ENCODE results near the gene TCEAL9.
"Not testable (repeated sequence)": the region's sequence is repeated elsewhere in the genome, so short reads cannot be mapped to it uniquely, and the experiment has no call there.

Gene TCEAL9

DNA sequence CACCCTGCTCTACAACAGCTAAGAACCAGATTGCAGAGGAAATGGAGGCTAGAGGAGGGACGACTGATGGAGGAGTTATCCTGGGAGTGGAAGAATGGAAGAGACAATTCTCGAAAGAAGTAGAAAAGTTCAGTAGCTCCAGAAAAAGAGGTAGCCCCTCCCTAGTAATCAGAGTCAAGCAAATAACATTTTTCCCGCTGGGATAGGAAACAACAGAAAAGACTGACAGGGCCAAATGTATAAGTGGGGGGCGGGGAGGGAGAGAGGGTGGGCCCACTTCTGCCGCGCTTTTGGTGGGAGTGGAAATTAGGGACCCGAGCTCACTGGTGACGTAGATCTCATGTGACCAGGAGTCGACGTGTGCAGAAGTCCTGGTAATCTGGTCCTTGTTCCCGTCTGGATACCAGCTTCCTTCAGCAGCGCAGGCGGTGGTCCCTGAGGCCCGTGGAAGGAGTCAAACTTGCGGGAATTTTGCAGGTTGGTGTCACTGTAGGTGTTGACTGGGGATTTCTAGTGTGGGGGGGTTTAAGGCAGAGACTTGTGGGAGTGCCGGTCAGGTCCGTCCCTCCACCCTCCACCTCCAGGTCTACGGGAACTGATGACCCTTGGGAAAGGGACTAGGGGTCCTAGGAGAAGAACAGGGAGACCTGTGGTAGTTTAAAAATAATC lies at the start of gene TCEAL9:
TCEAL9 (plus strand) TSS at position 377 of the 669 bp plus-strand sequence. CDS start 1,179 bp downstream, outside the sequence.
- no peak for DNase-seq

DNA sequence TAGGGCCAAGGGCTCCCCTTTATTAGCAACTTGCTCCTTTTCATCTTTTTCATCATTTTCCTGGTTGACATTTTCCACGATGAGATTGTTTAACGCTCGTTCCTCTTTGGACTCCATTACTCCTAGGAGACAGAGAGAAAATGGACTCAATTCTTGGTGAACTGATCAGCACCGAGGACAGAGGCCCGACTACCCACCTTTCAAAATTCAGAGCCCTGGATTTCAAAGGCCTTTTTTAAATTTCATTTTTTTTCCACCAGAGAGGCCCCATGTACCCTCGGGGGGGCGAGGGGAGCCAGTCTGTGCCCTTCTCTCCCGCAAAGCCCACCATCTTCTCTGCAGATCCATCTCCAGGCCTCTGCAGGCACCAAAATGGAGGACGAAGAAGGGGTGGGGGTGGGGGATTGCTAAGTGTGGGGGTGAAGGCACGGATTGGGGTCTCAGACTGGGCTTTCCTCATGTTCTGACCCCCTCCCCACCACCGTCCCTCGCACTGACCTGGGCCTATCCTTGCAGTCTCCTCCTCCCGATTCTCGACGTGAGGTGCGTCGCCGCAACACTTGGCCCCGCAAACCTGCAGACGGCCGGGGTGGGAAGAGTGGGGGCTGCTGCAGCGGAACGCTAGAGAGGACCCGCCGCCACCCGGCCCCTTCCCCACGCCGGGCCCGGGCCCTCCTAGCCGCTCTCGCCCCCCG lies 46.3 kb upstream of the TCEAL9 start:
- DNase-seq = peak; percentile 2

- peak; percentile 86 for DNase-seq
Measured at GRCh38 chrX:103310555-103311398, 45.5 kb upstream of the TCEAL9 start, which contains the start of gene BEX2. Gene BEX2, minus strand, starts transcription at chrX:103310990. Its CDS starts 1,014 bp downstream, at chrX:103309976.

- no peak for DNase-seq
Measured at GRCh38 chrX:103311399-103311780, 44.9 kb upstream of the TCEAL9 start.

DNA sequence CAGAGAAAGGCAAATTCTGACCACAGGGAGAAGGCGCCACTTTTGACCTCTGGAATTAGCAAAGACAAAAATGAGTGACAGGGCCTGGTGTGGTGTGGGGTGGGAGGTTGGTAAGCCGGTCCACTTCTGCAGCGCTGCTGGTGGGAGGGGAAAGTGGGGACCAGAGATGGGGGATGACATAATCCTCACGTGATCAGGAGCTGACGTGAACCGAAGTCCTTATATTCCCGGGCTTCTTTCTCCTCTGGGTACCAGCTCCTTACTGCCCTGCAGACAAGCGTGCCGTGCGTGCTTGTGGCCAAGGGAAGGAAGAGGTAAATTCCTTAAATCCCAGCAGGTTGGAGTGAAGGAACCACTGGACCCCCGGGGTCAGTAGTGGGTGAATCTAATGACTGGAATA lies 26.3 kb upstream of the TCEAL9 start, which contains the start of gene TCEAL7:
TCEAL7 (plus strand) TSS at position 249 of the 400 bp plus-strand sequence. CDS start 1,165 bp downstream, outside the sequence.
- no peak for DNase-seq

GRCh38 chrX:103330681-103331288 lies 25.5 kb upstream of the TCEAL9 start:
- no peak for DNase-seq

DNA sequence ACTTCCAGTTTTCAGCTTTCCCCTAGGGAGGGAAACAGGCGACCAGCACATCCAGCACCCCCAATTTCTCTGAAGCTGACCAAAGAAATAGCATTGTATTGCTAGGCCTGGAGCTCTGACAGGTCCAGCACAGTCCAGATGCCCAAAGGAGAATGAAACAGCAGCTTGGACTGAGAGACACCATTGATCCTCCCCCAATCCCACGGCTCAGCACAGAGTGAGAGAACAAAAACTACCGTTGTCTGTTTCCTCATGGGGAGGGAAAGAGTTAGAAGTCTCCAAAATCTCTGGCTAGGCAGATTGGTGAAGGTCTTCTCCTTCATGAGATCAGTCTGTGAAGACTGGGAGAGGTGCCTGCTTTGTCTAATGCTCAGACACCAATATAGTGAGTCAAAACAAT lies 17.6 kb upstream of the TCEAL9 start:
- no peak for DNase-seq

GRCh38 chrX:103343105-103343504 lies 13.2 kb upstream of the TCEAL9 start:
- peak; percentile 29 for DNase-seq

DNA sequence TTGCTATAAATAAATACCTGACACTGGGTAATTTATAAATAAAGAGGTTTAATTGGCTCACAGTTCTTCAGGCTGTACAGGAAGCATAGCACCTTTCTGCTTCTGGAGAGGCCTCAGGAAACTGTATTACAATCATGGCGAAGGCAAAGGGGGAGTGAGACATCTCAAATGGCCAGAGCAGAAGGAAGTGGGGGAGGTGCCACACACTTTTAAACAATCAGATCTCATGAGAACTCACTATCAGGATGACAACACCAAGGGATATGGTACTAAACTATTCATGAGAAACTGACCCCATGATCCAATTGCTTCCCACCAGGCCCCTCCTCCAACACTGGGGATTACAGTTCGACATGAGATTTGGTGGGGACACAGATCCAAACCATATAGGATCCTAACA lies 11.7 kb upstream of the TCEAL9 start:
- no peak for DNase-seq

DNA sequence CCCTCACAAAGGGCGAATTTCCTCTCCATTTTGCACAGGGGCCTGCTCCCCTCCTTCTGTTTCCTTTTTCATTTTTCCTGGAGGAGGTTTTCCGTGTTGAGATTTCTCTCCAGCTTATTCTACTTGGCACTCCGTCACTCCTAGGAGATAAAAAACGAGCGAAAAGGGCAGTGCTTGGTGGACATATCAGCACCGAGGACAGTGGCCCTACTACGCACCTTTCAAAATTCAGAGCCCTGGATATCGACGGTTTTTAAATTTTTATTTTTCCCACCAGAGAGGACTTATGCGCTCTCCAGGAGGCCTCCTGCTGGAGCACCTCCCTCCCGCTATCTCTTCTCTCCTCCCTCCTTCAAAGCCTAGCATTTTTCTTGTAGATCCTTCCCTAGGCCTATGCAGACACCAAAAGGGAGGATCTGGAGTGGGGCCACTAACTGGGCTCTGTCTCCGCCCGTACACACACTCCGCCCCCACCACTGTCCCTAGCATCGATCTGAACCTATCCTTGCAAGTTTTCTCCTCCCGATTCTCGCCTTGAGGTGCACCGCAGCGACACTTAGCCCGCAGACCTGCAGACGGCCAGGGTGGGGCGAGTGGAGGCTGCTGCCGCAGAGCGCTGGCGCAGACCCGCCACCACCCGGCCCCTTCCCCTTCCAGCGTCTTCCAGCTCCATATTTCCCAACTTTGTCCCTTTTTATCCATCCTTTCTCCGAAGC lies 8.5 kb upstream of the TCEAL9 start:
- no peak for DNase-seq

- no peak for DNase-seq
Measured at GRCh38 chrX:103356858-103357257, 552 bp downstream of the TCEAL9 start.

DNA sequence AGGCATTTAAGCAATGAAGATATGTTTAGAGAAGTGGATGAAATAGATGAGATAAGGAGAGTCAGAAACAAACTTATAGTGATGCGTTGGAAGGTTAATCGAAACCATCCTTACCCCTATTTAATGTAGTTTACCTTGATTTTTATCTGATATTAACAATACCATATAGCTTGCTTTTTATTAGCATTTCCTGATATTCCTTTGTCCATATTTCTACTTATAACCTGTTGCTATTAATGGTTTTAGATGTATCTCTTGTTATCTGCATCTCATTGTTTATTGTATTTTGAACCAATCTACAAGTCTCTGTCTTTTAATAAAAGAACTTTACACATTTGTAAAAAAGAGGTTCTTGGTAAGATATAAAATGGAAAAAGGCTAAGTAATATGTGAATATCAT lies 1.6 kb downstream of the TCEAL9 start:
- no peak for DNase-seq

- not testable (repeated sequence) for DNase-seq
Measured at GRCh38 chrX:103359605-103360004, 3.3 kb downstream of the TCEAL9 start.

- DNase-seq = no peak
Measured at GRCh38 chrX:103360092-103360491, 3.8 kb downstream of the TCEAL9 start.

- no peak for DNase-seq
Measured at GRCh38 chrX:103360916-103361315, 4.6 kb downstream of the TCEAL9 start.

DNA sequence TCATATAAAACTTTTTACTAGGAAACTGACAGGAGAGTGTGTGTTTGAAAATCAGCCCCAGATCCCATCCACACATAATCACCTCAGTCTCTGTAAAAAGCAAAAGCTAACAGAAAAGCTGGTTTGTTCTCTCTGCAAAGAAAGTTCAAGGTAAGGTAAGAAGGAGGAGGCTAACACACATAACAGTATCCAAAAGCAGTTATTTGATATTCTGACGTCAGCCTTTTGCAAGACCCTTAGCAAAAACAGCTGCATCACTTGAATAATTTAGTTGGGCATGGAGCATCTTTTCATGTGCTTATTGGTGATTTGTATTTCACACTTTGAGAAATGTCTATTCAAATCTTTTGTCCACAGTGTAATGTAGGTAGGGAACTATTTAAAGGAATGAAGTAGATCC lies 5.5 kb downstream of the TCEAL9 start:
- DNase-seq = no peak

GRCh38 chrX:103362474-103362873 lies 6.2 kb downstream of the TCEAL9 start:
- DNase-seq = no peak

- DNase-seq = no peak
Measured at GRCh38 chrX:103363046-103363445, 6.7 kb downstream of the TCEAL9 start.

GRCh38 chrX:103367502-103367901 lies 11.2 kb downstream of the TCEAL9 start:
- DNase-seq = no peak

- no peak for DNase-seq
Measured at GRCh38 chrX:103369479-103369878, 13.2 kb downstream of the TCEAL9 start.

DNA sequence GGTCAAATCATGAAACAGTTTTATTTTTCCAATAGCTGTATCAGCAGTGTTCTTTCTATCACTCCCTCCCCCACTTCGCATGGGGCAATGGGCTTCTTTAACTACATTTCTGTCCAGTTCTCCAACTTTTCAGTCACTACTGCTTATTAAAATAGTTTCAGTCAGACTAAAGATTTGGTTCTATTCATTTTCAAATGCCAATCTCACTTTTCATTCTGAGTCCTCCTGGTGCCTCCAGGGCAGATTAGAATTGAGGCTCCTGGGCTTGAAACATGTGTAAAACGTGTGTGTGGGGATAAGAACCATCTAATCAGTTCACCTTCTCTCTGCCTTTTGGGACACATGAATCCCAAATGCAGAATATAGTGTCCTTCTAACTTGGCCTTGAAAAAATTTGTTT lies 16.6 kb downstream of the TCEAL9 start:
- DNase-seq = no peak

DNA sequence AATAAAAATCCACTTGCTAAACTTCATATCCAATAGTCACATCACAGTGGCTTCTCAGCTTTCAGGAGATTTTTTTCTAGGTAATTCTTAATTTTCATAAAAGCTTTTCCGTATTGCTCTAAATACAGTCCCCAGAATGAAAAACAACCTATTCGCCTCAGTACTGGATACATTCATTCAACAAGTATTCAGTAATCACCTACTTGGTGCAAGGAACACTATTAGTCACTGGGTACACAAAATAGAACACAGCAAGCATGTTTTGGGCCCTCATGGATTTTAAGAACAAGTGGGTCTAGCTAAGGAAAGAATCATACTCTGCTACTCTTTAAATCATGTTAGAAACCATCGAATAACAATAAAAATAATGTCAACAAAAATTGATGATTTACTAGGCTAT lies 17.3 kb downstream of the TCEAL9 start:
- no peak for DNase-seq

Measured in activated naive CD4-positive, alpha-beta T cell treated with Interleukin-2 at 50 U/mL for 16 hours (primary cell).